OCI-LY7 (cell line): Measurements from ENCODE around the gene FLRT1.

Experiments used
- CTCF ChIP-seq: fragments of 200-600 bp; sonication (generic); conservative IDR thresholded peaks from 2 replicates; pipeline ENCODE4 v1.5.1; 2014; ENCODE audit warnings: mild to moderate bottlenecking, antibody characterized with exemption, low read length, moderate library complexity, mixed read lengths
- EZH2phosphoT487 ChIP-seq: fragments of 200-600 bp; sonication (generic); IDR thresholded peaks from 2 replicates; pipeline ENCODE4 v1.6.1; 2018; ENCODE audit warnings: low read depth, borderline replicate concordance, mild to moderate bottlenecking, mixed run types, antibody characterized with exemption, low read length, moderate library complexity, mixed read lengths

- no peak for TF ChIP-seq CTCF
- no peak for TF ChIP-seq EZH2phosphoT487
Observed at GRCh38 chr11:64032050-64032449, 3.7 kb upstream of the FLRT1 start.
